ENCODE measurements around the gene MED19. TPM values are rescaled to one million over a fixed set of nuclear protein-coding genes. Genes with fewer than 3 reads are reported as not detected.
"Not testable (repeated sequence)": the region's sequence is repeated elsewhere in the genome, so short reads cannot be mapped to it uniquely, and the experiment has no call there.

The MED19 gene
- total and polyA plus RNA-seq, 3 donors from 2014 or later, result 48.3 to 52.3 (median 49.9) TPM

DNA sequence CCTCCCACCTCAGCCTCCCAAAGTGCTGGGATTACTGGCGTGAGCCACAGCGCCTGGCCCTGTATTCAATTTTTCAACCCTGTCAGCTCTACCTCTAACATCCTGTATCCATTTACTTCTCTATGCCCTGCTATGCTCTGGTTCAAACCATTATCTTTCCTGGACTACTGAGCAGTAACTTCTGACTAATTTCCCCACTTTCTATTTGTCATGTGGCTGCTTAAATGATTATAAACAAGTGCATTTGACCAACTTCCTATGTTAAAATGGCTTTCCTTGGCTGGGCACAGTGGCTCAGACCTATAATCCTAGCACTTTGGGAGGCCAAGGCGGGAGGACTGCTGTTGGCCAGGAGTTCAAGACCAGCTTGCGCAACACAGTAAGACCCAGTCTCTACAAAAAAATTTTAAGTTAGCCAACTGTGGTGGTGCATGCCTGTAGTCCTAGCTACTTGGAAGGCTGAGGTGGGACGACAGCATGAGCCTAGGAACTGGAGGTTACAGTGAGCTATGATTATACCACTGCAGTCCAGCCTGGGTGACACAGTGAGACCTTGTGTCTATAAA lies 2.1 kb downstream of the MED19 start:
- H3K27ac ChIP-seq, result no peak overlapping the region
- no peaks in the 10 kb centered on the region for H3K9me3 ChIP-seq
- H3K4me3 ChIP-seq, result no peak overlapping the region
- H3K4me1 ChIP-seq, result peaks cover 20% of the 10 kb centered on the region
- no peak for DNase-seq
- no peaks in the 10 kb centered on the region for H3K36me3 ChIP-seq (ENCODE audit: low read depth, missing control alignments)
- no peaks in the 10 kb centered on the region for H3K27me3 ChIP-seq
- intact Hi-C loops (cut with DNase I; ENCODE audit: low total_unique reads), result no loop called here
- 83 to 94% methylated on average over 5 of the region's 5 CpGs for WGBS, 2 donors
- no peak for TF ChIP-seq POLR2A (IDR thresholded peaks at IDR 0.05)
- TF ChIP-seq, protein P1, sequence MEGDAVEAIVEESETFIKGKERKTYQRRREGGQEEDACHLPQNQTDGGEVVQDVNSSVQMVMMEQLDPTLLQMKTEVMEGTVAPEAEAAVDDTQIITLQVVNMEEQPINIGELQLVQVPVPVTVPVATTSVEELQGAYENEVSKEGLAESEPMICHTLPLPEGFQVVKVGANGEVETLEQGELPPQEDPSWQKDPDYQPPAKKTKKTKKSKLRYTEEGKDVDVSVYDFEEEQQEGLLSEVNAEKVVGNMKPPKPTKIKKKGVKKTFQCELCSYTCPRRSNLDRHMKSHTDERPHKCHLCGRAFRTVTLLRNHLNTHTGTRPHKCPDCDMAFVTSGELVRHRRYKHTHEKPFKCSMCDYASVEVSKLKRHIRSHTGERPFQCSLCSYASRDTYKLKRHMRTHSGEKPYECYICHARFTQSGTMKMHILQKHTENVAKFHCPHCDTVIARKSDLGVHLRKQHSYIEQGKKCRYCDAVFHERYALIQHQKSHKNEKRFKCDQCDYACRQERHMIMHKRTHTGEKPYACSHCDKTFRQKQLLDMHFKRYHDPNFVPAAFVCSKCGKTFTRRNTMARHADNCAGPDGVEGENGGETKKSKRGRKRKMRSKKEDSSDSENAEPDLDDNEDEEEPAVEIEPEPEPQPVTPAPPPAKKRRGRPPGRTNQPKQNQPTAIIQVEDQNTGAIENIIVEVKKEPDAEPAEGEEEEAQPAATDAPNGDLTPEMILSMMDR (IDR thresholded peaks at IDR 0.05), result no peak

DNA sequence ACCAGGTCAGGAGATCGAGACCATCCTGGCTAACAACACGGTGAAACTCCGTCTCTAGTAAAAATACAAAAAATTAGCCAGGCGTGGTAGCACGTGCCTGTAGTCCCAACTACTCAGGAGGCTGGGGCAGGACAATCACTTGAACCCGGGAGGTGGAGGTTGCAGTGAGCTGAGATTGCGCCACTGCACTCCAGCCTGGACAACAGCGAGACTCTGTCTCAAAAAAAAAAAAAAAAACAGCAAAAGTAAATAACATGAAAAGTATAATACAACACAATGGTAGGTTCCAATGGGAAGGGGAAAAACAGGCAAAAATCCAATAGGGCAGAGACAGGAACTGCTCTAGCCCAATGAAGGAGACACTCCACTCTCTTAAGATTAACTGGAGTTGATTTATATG lies 6.6 kb downstream of the MED19 start:
- H3K27ac ChIP-seq; H3K4me3 ChIP-seq; H3K27me3 ChIP-seq; H3K9me3 ChIP-seq; DNase-seq; intact Hi-C loops (cut with DNase I; ENCODE audit: low total_unique reads); H3K4me1 ChIP-seq; H3K36me3 ChIP-seq (ENCODE audit: low read depth, missing control alignments): not testable (repeated sequence)
- 91 to 93% methylated on average over 8 of the region's 8 CpGs for WGBS, 2 donors

DNA sequence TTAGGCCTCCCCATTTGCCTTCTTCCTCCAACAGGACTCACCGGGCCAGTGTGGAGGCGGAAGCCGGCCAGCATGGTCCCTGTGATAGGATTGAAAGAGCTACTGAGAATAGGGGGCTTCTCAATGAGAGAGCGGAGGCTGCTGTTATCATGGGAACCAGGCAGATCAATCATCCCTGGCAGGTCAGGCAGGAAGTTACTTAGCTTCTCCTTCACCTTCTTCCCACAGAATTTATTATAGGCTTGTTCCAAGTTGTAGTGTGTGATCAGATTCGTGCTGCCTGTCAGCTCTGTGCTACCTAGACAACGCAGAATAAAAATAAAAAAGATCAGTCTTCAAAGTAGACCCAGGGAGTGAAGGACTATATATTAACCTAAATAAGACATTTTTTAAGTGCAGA lies 7.1 kb downstream of the MED19 start:
- Histone ChIP-seq H3K9me3 (no peaks in the 10 kb centered on the region), H3K27ac (no peak overlapping the region), H3K27me3 (no peaks in the 10 kb centered on the region), H3K4me1 (no peaks in the 10 kb centered on the region), H3K36me3 (ENCODE audit: low read depth, missing control alignments) (no peaks in the 10 kb centered on the region), H3K4me3 (no peak overlapping the region)
- intact Hi-C loops (cut with DNase I; ENCODE audit: low total_unique reads), result no loop called here
- TF ChIP-seq, protein P1 (IDR thresholded peaks at IDR 0.05), result no peak
- TF ChIP-seq POLR2A (IDR thresholded peaks at IDR 0.05), result no peak
- no peak for DNase-seq
- WGBS, 2 donors, result 86 to 94% methylated on average over 4 to 6 of the region's 6 CpGs

DNA sequence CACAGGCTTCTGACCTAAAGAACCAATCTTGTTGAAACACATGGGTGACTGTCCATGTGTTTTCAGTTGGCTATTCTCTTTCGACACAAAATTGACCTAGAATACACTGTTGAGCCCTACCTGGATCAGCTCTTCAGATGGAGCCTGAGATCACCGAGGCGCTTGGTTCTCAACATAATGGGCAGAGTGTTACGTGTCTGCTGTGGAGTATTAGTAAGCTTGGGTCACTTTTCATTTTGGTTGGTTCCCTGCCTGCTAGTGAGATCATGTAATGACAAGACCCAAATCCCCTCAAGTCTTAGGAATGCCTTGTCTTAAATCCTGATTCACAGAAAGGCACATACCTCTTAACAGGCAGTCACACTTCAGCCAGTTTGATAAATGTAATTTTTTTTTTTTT lies 8.7 kb downstream of the MED19 start:
- H3K27ac ChIP-seq, result no peak overlapping the region
- no peaks in the 10 kb centered on the region for H3K9me3 ChIP-seq
- no peak overlapping the region for H3K4me3 ChIP-seq
- intact Hi-C loops (cut with DNase I; ENCODE audit: low total_unique reads), result no loop called here
- 80 to 84% methylated on average over 4 of the region's 4 CpGs for WGBS, 2 donors
- H3K4me1 ChIP-seq, result no peaks in the 10 kb centered on the region
- TF ChIP-seq, protein P1 (IDR thresholded peaks at IDR 0.05), result no peak
- TF ChIP-seq POLR2A (IDR thresholded peaks at IDR 0.05), result no peak
- no peaks in the 10 kb centered on the region for H3K36me3 ChIP-seq (ENCODE audit: low read depth, missing control alignments)
- no peaks in the 10 kb centered on the region for H3K27me3 ChIP-seq
- DNase-seq, result no peak

DNA sequence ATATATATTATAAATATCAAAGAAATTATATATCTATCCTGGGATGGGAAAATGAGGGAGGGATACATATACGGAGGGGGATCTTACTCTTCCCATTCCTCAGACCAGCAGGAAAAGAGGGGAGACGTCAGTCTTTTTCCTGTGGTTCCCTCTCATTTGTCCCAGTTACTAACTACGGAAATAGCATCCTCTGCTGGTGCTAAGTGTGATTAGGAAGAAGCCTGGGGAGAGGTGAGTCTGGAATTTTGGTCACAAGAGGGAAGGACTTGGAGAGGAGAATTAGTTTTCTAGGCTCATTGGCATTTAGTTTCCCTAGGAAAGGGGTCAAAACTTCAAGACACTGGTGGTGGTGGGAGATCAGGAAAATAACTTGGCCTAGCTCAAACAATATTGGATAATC lies 11.6 kb downstream of the MED19 start:
- H3K4me3 ChIP-seq, result no peak overlapping the region
- no peaks in the 10 kb centered on the region for H3K27me3 ChIP-seq
- TF ChIP-seq, protein P1 (IDR thresholded peaks at IDR 0.05), result no peak
- no peak for TF ChIP-seq POLR2A (IDR thresholded peaks at IDR 0.05)
- no peaks in the 10 kb centered on the region for H3K4me1 ChIP-seq
- 57 to 60% methylated on average over 3 of the region's 3 CpGs for whole genome bisulfite sequencing, 2 donors
- no peaks in the 10 kb centered on the region for H3K36me3 ChIP-seq (ENCODE audit: low read depth, missing control alignments)
- no peak overlapping the region for H3K27ac ChIP-seq
- intact Hi-C loops (cut with DNase I; ENCODE audit: low total_unique reads), result no loop called here
- H3K9me3 ChIP-seq, result no peaks in the 10 kb centered on the region
- DNase-seq, result no peak

Data from testis (tissue), 3 donors.